ENCODE measurements around the gene MAPK4.
"Not testable (repeated sequence)": the region's sequence is repeated elsewhere in the genome, so short reads cannot be mapped to it uniquely, and the experiment has no call there.

Gene MAPK4

DNA sequence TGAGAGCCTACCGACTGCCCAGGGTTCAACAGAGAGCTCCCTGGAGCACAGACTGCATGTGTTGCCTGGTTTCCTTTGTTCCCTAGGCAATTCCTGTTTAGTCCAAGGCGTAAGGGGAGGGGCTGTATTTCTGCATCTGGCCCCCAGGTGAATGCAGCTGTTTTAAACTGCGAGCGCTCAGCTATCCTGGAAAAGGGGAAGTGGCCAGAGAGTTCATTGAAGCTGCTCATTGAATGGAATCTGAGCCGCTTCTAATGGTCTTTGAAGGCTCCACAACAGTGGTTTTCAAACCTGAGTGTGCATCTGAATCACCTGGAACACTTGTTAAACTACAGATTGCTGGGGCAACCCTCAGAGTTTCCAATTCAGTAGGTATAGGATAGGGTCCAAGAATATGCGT lies 18.1 kb downstream of the MAPK4 start:
- DNase-seq, result no peak

DNA sequence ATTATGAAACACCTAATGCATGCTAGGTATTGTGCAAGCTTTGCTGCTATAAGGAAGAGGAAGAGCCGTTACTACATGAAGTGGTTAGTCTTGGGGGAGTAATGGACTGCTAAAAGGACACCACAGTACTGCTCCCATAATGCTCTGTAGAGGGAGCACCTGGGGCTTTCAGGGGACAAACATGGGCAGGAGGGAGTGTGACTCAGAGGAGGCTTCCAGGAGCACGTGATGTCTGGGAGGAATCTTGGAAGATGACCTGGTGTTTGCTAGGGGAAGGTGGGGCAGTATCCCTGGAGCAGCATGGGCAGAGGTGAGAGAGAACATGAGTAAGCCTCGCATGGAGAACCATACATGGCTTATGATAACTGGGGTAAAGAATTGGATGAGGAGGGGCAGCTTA lies 18.8 kb downstream of the MAPK4 start:
- no peak for DNase-seq

GRCh38 chr18:50579061-50579774 lies 19.3 kb downstream of the MAPK4 start:
- DNase-seq, result no peak

DNA sequence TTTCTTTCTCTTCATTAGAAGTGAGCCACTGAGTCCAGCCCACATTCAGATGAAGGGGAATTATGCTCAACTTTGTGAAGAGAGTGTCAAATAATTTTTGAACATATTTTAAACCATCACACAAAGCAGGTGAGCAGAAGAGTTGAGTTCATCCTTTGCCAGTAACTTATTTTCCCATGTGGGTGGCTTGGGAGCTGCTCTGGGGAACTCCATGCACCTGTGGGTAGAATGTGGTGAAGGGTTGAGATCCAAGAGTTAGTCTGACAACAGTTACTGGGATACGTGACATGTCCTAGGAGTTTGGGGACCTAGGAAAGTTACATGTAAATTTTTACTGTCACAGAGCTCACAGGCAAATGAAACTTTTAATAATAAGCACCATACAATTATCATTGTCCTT lies 21.6 kb downstream of the MAPK4 start:
- DNase-seq, result no peak

- DNase-seq, result no peak
Observed at GRCh38 chr18:50582500-50582899, 22.6 kb downstream of the MAPK4 start.

DNA sequence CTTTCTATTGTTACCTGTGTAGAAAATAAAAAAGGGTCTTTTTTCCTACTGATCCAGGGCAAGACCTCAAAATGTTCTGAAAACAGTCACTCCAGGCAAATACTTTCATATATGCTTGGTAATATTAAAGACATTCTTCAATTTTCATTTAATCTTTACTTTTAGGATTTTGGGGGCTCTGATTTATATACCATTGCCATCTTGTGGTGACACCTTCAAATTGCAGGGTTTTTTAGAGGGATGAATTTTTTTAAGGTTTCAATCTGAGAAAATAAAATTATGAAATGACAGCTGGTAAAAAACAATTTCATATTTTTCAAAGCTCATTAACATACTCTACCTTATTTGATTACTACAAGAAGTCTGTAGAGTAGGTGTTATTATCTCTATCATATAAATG lies 26.8 kb downstream of the MAPK4 start:
- peak; percentile 10 for DNase-seq

DNA sequence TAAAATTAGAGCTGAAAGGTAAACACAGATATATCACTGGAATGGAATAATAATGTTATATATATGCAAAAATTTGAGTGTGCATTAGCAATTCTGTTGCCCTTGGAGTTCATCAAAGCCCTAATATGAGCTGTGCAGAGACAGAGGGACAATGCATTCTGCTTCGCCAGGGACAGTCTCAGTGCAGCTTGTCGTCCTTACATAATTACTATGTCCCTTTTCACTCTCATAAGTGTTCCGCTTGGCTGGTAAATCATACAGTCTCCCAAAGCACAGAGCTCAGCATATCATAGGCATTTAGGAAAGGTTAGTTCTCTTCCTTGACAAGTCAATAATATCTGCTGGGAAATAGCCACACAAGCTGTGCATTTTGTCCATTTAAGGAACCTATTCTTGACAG lies 30.7 kb downstream of the MAPK4 start:
- DNase-seq, result no peak

GRCh38 chr18:50594012-50594411 lies 34.1 kb downstream of the MAPK4 start:
- DNase-seq, result no peak

GRCh38 chr18:50594942-50595341 lies 35.1 kb downstream of the MAPK4 start:
- DNase-seq, result no peak

DNA sequence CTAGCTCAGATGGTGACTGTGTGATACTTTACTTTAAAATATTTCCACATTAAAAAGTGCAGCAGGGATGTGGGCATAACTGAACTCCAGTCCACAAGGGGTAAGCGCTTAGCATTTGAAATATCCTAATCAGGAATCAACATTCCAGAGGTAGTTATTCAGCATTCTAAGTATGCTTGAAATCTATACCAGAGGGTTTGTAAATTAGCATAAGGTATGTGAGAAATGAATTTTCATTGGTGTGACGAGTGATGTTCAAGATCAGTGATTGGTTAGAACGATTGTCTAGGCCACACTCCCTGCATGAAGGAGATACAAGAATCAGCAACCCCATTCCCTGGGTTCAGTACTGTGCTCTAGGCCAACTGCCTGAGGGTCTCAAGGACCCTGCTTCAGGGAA lies 42.6 kb downstream of the MAPK4 start:
- no peak for DNase-seq

DNA sequence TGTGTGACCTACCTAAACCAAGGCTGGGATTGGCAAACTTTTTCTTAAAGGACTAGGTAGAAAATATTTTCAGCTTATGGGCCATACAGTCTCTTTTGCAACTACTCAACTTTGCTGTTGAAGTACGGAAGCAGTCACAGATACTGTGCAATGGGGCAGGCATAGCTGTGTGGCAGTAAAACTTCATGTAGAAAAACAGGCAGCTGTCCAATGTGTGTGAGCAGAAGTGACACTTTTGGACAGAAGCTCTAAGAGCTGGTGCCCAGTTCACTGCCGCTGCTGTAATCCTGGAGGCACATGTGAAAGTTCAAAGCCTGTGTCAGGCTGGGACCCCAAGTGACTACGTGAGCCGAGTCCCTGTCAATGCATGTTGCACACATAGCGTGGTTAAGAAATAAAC lies 46.7 kb downstream of the MAPK4 start:
- no peak for DNase-seq

DNA sequence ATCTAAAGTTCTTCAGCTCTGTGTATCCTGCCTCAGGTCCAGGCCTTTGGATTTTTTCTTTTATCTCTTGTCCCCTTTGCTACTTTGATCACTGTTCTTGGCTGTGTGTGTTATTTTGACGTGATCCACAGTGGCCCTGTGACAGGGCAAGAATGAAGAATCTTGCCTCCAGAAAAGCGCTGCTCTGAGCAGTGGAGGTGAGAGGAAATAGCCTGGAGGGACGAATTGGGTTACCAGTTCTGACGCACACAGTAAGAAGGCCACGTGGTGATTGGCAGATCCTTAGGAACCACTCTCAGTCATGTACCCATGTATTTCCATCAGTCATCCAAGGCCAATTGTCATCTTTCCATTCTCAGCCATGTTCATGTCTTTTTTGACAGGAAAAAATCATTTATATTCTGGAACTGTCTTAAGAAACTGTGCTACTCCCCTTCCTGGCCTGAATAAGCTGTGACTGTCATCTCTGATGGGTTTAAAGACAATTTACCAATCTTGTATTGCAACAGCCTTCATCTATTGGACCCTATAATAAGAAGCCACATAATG lies 47.6 kb downstream of the MAPK4 start:
- DNase-seq, result no peak

GRCh38 chr18:50609171-50609570 lies 49.3 kb downstream of the MAPK4 start:
- DNase-seq, result not testable (repeated sequence)

- DNase-seq, result peak; percentile 7
Observed at GRCh38 chr18:50610349-50610748, 50.5 kb downstream of the MAPK4 start.

- DNase-seq, result no peak
Observed at GRCh38 chr18:50611529-50611941, 51.6 kb downstream of the MAPK4 start.

DNA sequence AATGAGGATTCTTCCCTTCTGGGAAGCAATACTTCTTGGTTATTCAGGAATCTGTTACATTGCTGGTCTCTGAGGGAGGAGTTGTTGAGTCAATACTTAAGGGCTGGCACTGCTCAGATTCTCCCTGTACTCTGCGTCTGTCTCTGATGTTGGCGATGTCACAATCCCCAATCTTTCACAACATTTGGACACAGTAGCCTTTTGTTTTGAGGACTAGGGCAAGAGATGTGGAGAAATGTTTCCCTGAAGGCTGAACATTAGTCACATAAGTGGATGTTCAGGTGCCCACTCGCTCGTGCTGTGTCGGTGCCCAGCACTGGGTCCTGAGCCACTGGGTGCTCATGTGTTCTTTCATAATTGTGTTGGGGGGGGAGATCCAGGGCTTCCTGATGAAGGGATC lies 55.0 kb downstream of the MAPK4 start:
- no peak for DNase-seq

GRCh38 chr18:50616484-50617048 lies 56.7 kb downstream of the MAPK4 start:
- DNase-seq, result no peak

DNA sequence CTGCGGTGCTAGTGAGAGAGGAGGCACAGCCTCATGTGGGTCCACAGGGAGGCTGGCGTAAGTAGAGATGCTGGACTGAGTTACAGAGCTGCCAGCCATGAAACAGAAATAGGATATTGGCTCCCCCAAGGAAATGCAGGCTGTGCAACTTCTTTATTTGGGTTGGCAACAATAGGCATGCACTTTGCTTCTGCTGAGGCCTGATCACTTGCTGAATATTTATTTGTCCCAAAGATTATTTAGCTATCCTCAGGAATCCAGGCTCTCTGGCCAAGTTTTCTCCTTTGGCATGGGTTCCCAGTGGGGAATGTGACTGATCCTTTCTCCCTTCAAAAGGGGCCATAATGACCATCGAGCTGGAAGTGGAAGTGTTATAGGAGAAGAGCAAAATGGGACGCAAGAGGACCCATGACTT lies 60.0 kb downstream of the MAPK4 start:
- DNase-seq, result no peak

- DNase-seq, result no peak
Observed at GRCh38 chr18:50620319-50620718, 60.4 kb downstream of the MAPK4 start.

DNA sequence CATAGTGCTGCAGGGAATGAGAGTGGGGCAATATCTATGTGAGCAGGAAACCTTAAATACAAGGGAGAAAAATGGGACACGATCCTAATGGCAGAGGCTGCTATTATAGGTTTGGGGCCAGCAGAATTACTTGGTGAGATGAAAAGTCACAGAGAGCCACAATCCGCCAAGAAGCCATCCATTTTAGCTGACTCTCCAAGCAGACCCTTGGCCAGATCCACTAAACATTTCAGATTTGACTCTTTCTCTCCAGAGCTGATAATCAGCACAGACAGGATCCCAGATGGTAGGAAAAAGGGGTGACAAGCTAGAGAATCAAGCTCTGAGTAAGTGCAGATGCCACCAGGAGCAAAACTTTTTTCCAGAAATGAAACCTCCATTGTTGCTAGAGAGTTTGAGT lies 61.5 kb downstream of the MAPK4 start:
- DNase-seq, result no peak

GRCh38 chr18:50622320-50622719 lies 62.4 kb downstream of the MAPK4 start:
- no peak for DNase-seq

GRCh38 chr18:50622865-50623393 lies 63.0 kb downstream of the MAPK4 start:
- no peak for DNase-seq

DNA sequence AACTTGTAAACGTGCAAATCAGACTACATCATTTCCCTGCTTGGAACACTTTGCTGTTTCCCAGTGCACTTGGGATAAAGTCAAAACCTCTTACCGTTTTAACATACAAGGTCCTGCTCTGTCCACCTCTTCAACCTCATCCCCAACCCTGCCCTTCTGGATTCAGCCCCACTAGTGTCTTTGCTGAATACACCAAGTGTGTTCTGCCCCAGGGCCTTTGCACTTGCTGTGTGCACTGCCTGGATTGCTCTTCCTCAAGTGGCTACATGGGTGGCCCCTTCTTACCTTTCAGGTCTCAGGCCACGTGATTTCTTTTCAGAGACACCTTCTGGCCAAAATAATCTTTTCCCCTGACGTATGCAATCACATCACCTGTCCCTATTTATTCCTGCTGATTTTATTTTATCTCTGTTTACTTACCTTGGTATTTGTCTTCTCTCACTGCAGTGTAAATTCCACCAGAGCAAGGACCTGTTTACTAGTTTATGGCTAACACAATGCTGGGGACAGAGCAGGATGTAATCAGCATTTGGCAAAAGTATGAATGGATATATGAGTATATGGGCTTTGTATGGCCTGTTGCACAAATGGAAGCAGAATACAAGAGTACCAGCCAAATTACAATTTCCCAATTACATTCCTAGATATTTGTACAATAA lies 63.9 kb downstream of the MAPK4 start:
- DNase-seq, result no peak

DNA sequence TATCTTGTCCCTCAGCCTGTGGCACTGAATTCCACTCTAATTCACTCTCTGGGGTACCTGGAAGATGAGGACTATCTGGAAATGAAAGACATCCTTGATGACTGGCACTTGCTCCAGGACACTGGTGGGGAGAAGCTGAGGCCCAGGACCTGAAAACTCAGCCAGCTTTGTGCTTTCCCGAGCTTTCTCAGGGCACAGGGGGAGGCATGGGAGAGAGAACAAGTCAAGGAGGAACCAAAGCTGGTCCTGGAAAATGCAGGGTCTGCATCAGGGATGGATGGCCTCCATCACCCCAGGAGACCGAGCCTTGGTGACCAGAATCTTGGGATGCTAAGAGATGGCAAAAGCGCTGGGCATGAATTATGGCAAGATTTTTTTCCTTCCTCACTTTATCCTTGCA lies 65.1 kb downstream of the MAPK4 start:
- no peak for DNase-seq

Measured in hematopoietic multipotent progenitor cell treated with erythropoietin and hydrocortisone succinate and interleukin-3 and kit ligand, for 4 days (in vitro differentiated cells).